ENCODE results near the gene LPP.

DNA sequence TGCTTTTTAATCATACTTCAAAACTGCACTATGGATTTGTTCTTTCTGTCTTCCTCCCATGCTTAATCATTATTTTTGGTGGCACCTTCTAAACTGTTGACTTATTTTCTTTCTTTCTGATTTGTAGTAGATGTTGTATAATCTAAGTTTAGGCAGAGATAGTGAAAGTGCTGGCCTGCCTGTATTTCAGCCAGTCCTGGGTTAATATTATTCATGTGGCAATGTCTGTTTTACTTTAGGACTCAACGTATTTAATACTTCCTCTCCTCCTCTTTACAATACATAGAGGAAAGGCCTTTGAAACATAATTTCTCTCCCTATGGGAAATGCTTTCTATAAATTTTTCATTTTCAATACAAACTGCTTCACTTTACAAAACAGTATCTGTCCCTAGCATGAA is 690.1 kb downstream of the LPP start:
- TF ChIP-seq GATA2 (IDR thresholded peaks at IDR 0.05; ENCODE audit: low read depth, low read length) (no peak), GATA3 (IDR thresholded peaks at IDR 0.05; ENCODE audit: low read depth, low read length) (no peak)

All from SH-SY5Y (cell line).